ENCODE data around the gene RANGAP1.

- no peak for TF ChIP-seq FOXM1 (CRISPR knock-in tag; IDR thresholded peaks at IDR 0.05)
- TF ChIP-seq SIN3B (IDR thresholded peaks at IDR 0.05; ENCODE audit: low read length) = no peak
- no peak for TF ChIP-seq GABPA (IDR thresholded peaks at IDR 0.05; ENCODE audit: low read depth, low read length)
- TF ChIP-seq GABPA (CRISPR knock-in tag; IDR thresholded peaks at IDR 0.05; ENCODE audit: low read depth) = no peak
- TF ChIP-seq NR3C1 (CRISPR knock-in tag; IDR thresholded peaks at IDR 0.05) = no peak
Observed at GRCh38 chr22:41305646-41306045, 19.7 kb upstream of the RANGAP1 start.
